HG03558 (cell line): ENCODE measurements around the gene LRP2.
"Not testable (repeated sequence)": the region's sequence is repeated elsewhere in the genome, so short reads cannot be mapped to it uniquely, and the experiment has no call there.

Experiments
- ATAC-seq: cut with Tn5 transposase; IDR thresholded peaks from one replicate; pipeline ENCODE4 v1.9.1; 2021; ENCODE audit warnings: moderate number of reproducible peaks; ENCODE audit not compliant: unreplicated experiment; ENCODE audit errors: extremely low read depth

The LRP2 gene

DNA sequence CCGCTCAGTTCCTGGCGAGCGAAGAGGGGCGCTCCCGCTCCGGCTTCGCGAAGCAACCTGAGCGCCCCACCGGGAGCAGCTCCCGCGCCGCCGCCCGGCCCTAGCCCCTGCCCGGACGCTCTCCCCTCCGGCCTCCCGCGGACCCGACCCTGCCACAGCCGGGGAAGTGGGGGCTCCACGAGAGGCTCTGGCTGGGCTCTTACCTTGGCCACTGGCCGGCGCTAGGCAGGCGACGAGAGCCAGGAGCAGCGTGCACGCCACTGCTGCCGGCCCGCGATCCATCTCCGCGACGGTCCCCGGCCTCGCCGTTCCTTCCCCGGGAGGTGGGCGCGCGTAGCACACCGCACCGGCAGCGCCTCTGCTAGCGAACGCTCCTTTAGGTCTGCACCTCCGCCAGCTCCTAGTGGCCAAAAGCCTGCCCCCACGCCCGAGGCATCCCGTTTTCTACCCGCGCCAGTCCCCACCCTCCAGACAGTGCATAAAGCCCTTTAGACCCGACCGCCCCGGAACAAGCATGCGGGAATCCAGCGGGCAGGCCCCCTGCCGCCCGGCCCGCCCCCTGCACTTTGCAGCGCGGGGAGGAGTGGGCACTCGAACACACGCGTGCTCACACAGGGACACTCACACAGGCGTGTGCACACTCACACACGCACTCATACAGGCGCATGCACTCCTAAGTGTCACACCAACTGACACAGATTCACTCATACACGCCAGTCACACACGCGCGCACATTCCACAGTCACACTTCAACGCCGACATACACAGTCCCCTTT lies at the start of gene LRP2:
LRP2 (minus strand) TSS at position 417 of the 776 bp plus-strand sequence; CDS start at position 282, 135 bp downstream.
- ATAC-seq = no peak

DNA sequence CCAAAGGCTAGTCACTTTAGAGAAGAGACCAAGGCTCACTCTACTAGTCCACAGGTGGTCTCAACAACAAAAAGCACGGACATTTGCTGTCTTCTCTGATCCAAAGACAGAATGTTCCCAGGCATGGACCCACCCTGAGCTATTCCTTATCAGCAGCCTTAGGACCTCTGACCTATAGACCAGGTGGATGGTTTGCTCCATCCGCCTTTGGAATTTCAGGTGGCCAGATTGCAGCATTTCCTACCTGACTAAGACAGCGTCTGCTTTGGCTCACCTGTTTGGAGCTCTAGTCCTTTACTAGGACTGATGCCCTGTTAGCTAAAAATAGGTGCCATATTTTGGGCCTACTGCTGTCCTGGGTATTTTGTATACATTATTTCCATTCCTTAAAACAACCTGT lies 44.6 kb upstream of the LRP2 start:
- ATAC-seq = no peak

DNA sequence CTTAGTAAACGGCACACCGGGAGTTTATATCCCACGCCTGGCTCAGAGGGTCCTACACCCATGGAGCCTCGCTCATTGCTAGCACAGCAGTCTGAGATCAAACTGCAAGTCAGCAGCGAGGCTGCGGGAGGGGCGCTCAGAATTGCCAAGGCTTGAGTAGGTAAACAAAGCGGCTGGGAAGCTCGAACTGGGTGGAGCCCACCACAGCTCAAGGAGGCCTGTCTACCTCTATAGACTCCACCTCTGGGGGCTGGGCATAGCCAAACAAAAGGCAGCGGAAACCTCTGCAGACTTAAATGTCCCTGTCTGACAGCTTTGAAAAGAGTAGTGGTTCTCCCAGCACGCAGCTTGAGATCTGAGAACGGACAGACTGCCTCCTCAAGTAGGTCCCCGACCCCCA lies 37.2 kb upstream of the LRP2 start:
- ATAC-seq = not testable (repeated sequence)

- no peak for ATAC-seq
These were observed 35.4 kb upstream of the LRP2 start for GRCh38 chr2:169397697-169398096.

GRCh38 chr2:169395821-169396374 lies 33.6 kb upstream of the LRP2 start:
- no peak for ATAC-seq

GRCh38 chr2:169393068-169393590 lies 30.8 kb upstream of the LRP2 start:
- ATAC-seq = peak; percentile 64

DNA sequence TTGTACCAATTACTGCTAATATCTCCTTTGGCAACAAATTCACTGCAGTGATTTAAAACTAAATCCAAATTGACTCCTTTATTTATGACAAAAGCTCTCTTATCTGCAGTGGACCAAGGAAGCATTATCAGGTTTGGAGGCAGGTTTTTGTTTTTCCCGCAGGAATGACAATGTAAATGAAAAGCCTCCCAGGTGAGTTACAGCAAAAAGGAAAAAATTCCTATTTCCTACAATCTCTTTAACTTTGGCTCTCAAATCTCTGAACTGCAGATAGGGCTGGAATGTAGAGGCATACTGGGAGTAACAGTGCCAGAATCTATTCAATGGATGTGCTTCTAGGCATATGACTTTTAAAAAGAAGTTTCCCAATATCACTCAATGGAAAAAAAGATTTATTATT lies 28.9 kb upstream of the LRP2 start:
- no peak for ATAC-seq

DNA sequence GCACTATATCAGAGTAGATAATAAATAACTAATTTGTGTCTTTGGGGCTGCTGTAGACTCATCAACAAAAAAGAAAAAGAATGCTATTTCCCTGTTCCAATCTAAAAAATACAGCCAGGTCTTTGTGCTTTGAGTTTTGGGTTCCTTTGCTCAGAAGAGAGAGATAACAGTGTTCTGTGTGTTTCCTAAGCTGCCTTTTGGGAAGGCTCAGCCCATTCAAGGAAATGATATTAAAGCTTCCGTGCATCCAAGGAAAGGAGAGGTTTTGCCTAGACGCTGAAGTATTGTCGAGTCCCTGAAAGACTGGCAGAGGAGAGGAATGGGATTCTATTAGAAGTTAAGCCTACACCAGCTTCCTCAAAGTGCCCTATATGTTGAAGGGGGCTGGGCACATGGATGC lies 25.8 kb upstream of the LRP2 start:
- no peak for ATAC-seq

DNA sequence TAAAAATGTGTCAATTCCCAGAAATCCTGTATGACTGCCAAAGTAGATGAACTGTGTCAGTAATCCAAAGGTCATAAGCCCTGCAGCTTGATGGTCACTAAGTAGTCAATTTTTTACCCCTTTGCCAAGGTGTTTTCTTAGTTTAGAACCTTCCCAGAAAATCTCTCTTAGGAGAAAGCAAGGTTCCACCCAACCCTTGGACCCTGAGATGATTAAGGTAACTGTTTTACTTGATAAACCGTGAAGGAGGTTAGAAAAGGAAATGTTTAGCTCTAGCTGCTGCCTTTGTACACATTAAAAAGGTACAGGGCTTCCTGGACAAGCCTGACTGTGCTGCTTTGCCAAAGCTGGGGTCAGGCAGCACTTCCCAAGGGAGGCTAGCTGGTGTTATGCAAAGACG lies 24.4 kb upstream of the LRP2 start:
- ATAC-seq = no peak

DNA sequence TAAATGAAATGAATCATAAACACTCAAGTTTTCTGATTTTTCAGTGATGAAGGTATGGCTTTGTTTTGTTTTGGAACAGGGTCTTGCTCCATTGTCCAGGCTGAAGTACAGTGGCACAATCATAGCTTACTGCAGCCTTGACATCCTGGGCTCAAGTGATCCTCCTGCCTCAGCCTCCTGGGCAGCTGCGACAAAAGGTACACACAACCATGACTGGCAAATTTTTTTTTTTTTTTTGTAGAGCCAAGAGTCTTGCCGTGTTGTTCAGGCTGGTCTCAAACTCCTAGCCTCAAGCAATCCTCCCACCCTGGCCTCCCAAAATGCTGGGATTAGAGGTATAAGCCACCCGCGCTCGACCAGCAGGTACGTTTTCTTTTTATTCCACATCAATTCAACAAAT lies 22.5 kb upstream of the LRP2 start:
- ATAC-seq = no peak

DNA sequence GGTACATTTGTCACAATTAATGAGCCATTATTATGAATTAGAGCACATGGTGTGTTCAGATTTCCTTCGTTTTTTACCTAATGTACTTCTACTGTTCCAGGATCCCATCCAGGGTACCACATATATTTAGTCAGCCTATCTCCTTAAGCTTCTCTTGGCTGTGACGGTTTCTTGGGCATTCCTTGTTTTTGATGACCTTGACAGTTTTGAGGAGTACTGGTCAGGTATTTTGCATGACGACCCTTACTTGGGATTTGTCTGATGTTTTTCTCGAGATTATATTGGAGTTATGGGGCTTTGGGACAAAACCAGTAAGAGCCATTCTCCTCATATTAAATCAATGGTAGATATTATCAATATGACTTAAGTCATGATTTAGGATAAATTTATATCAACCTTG lies 10.2 kb upstream of the LRP2 start:
- ATAC-seq = no peak

DNA sequence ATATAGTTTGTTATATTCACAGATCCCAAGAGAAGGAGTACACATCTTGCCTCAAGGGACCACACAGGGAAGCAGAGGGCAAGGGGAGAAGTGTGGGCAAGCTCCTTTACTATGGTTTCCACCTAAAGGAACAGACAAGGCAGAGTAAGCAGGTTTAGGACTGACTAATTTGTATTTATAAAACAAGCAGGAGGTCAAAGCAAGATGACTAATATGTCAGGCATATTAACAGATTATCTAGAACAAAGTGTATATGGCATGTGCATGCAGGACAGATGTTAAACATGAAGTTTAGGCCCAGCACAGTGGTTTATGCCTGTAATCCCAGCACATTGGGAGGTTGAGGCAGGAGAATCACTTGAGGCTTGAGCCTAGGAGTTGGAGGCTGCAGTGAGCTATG lies 3.7 kb upstream of the LRP2 start:
- no peak for ATAC-seq

GRCh38 chr2:169365029-169365480 lies 2.7 kb upstream of the LRP2 start:
- peak; percentile 42 for ATAC-seq

- ATAC-seq = no peak
These were observed 1.3 kb upstream of the LRP2 start for GRCh38 chr2:169363560-169364150.

- no peak for ATAC-seq
These were observed 693 bp upstream of the LRP2 start for GRCh38 chr2:169362894-169363559.

GRCh38 chr2:169361706-169362117 lies 622 bp downstream of the LRP2 start:
- no peak for ATAC-seq

- ATAC-seq = no peak
These were observed 1.2 kb downstream of the LRP2 start for GRCh38 chr2:169360984-169361705.

- no peak for ATAC-seq
These were observed 4.3 kb downstream of the LRP2 start for GRCh38 chr2:169358016-169358415.

DNA sequence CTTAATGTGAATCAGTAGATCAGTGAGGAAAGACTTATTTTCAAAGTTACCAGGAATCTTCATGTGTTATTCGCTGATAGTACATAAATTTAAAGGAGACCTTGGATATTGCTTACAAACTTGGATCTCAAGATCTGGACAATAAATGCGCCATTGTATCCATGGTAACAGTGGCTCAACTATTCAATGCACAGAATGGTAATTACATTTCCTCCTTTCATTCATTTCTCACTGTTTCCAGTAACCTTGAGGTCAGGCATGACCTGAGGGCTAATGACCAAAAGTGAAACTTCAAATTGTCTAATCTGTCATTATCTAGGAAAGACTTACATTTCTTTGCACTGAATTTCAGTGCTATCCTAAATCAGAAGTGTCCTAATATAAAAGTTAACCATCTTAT lies 8.1 kb downstream of the LRP2 start:
- no peak for ATAC-seq

DNA sequence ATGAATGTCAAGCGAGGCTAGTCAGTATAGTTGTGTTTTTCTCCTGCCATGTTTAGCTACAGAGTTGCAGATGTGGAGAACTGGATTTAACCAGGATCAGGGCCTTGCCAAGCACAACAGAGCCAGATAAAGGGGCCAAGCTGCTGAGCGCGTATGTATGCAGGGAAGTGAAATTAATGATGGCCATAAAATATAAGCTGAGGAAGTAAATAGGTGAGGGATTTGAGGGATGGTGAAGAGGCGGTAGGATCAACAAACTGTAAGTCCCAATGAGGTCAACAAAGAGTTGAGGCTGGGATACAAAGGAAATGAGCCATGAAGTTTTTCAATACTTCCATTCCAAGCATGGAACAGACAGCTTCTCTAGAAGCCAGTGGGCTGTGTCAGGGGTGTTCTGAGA lies 10.6 kb downstream of the LRP2 start:
- ATAC-seq = no peak
